ENCODE measurements around the gene WBP1.
"Not testable (repeated sequence)": the region's sequence is repeated elsewhere in the genome, so short reads cannot be mapped to it uniquely, and the experiment has no call there.

WBP1 gene

GRCh38 chr2:74428675-74429074, 29.6 kb upstream of the WBP1 start:
- no peak for DNase-seq

- DNase-seq, result no peak
Observed at GRCh38 chr2:74429487-74430451, 28.5 kb upstream of the WBP1 start.

DNA sequence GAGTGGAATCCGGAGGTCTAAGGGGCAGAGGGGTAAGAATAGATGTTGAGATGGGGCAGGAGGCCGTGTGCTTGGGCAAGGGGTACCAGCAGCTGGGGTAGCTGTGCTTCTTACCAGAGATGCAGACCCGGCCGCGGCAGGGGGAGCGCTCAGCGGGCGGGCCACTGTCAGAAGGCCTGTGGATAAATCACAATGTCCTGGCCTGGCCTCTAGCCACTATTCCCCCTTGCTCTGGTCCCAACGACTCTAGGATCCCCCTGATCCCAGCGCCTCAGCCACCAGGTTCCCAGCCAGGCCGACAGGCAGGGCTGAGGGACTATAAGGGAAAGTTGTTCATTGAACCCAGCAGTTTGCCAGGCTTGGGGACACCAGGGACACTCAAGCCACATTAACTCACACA, 27.7 kb upstream of the WBP1 start:
- no peak for DNase-seq

DNA sequence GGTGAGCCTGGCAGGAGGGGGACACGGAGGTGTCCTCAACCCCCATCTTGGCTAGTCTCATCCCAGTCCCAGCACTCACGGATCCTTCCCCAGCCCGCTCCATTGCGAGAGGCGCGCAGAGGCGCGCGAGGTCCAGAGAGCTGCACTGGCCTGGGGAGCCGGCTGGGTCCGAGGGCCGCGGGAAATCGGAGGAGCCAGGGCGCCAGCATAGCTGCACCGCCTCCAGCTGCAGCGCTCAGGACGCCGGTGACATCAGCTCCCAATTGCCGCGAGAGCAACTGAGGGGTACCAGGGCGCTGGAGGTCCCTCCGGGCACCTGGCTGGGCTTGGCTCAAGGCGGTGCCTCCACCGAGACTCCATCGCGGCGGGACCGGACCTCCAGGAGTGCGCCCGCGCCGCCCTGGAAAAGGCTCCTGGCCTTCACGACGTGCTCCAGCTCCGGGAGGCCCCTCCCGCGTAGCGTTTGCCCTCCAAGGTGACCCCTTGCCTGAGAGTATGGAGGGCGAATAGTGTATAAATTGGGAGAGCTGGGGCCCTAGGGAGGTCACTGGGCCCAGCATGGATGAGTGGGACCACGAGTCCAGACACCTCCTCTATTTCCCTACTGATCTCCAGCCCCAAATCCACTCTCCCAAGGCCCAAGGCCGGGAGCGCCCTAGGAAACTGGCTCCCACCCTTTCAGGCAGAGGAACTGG, 22.0 kb upstream of the WBP1 start:
- DNase-seq, result no peak

DNA sequence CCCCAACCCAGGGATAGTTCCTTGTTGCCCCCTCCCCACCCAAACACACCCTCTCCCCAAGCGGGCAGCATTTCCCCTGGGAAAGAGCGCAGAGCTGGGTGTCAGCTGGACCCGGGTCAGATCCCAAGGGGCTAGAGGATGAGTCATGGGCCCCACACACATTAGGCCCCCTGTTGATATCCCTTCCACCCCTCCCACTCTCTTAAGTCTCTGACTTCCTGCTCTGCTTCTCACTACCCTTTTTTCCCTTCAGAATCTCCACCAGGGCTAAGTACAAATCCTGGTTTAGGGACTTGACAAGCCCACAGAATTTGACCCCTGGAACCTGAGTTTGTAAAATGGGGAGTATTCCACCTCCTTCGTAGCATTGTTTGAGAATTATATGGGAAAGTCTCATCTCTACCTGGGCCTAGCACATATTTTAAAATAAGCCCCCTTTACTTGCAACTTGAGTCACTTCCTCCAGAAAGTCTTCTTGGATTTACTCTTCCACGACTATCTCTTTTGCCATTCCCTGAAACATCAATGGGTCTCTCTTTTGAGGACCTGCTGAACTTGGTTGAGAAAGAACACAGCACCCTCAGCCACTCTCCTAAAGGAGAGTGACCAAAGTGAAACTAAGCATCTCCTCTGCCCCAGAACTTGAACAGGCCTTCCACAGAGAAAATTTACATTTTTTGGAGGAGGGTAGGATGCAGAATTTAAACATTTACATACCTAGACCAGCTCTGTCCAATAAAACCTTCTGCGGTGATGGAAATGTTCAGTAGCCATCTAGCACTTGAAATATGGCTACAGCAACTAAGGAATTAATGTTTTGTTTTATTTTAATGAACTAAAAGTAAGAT, 21.2 kb upstream of the WBP1 start:
- no peak for DNase-seq

- no peak for DNase-seq
Observed at GRCh38 chr2:74438248-74438647, 20.0 kb upstream of the WBP1 start.

DNA sequence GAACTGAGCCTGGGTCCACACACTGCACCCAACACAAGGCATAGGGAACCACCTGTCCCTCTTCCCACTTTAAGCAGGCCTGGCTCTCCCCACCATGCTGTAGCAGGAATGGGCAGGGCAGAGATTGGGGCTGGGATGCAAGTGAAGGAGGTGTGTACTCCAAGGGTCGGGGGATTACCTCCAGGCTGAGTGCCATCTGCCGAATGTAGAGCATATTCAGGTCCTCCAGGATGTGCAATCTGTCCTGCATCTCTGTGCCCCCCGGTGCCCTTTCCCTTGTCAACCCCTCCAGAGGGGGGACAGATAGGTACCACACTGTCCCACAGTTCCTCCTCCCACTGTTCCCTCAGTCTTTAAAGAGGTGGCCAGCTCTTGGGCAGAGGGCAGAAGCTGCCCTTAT, 18.9 kb upstream of the WBP1 start:
- no peak for DNase-seq

GRCh38 chr2:74439803-74440377, 18.3 kb upstream of the WBP1 start:
- no peak for DNase-seq

- peak; percentile 61 for DNase-seq
Observed at GRCh38 chr2:74440378-74441169, 17.7 kb upstream of the WBP1 start.

GRCh38 chr2:74441170-74441689, 17.0 kb upstream of the WBP1 start:
- DNase-seq, result no peak

GRCh38 chr2:74441690-74442482, 16.4 kb upstream of the WBP1 start, which contains the start of gene RTKN:
TSS of gene RTKN (minus strand) at chr2:74441937. CDS start at chr2:74441816, 121 bp downstream.
- DNase-seq, result no peak

- DNase-seq, result not testable (repeated sequence)
Observed at GRCh38 chr2:74442483-74443297, 15.5 kb upstream of the WBP1 start.

- DNase-seq, result no peak
Observed at GRCh38 chr2:74444498-74445318, 13.5 kb upstream of the WBP1 start.

DNA sequence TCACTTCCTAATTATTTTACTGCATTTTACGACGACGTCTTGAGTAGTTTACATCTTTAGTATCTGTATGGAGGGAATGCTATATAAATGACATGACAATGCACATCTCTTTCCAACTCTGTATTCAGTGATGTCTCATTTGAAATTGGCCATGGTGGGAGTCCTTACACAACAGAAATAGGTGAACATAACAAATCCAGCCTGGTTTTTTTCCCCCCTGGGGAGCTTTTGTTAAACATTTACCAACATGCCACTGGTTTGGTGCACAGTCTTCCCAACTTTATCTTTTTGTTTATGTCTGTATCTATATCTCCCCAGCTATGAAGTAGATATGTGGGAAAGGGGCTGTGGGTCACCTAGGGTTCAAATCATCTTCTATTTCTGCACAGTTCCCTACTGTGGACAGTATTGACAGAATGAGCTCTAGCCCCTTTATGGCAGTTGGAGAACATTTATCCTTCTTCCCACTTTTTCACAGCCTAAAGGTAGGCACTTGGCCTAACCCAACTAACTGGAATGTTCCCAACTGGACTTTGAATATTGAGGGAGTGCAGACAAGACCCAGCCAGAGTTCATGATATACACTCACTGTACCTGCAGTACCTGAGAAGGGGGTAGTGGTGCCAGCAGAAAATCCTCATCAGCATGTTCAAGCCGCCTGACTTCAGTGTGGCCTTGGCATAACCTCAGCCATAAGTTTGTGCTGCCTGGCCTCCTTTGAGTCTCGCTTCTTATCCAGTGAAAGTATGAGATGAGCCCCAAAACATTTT, 10.8 kb upstream of the WBP1 start:
- DNase-seq, result no peak

DNA sequence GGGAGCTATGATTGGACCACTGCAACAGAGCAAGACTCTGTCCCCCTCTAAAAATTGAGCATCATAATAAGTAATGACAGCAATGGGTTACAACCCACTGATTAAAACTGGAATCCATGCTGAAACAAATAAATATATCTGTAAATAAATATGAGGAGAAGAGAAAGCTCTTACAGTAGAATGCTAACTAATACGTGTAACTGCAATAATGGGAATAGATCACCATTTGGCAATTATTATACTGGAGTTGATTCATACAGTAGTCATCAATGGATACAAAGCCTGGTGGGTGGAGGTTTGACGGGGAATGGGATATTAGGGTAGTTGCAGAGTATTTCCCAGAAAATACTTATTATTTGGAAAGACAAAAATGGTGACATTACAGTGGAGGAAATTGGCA, 9.5 kb upstream of the WBP1 start:
- DNase-seq, result no peak

- DNase-seq, result no peak
Observed at GRCh38 chr2:74450570-74451190, 7.6 kb upstream of the WBP1 start.

- DNase-seq, result peak; percentile 89
Observed at GRCh38 chr2:74454654-74455511, 3.4 kb upstream of the WBP1 start, which contains the start of gene INO80B. TSS of gene INO80B (plus strand) at chr2:74455087. CDS start at chr2:74455117, 30 bp downstream.

All from SHP77 treated with DMSO at 0.1 percent for 48 hours (cell line).